C4-2B (cell line): Measurements from ENCODE around the gene RD3L.

Experiments used
- CTCF ChIP-seq: fragments of 450-650 bp; conservative IDR thresholded peaks from 2 replicates; pipeline ENCODE4 v1.5.1; 2017; ENCODE audit warnings: mild to moderate bottlenecking
- ZFX ChIP-seq: fragments of 450-650 bp; IDR thresholded peaks from 2 replicates; pipeline ENCODE4 v1.6.1; 2017

GRCh38 chr14:103898204-103898603 lies 44.1 kb downstream of the RD3L start:
- TF ChIP-seq CTCF (no peak), ZFX (no peak)
